Stomach (tissue), 19 donors: ENCODE results near the gene TAF11. TPM values are rescaled to one million over a fixed set of nuclear protein-coding genes. Genes with fewer than 3 reads are reported as not detected.
"Not testable (repeated sequence)": the region's sequence is repeated elsewhere in the genome, so short reads cannot be mapped to it uniquely, and the experiment has no call there.

Experiments
- DNase-seq, 2 donors: peaks; one replicate each; pipeline versions ENCODE4 v3.0.0 to v3.0.0-alpha.2; 2013 to 2019
- H3K27ac ChIP-seq, 5 donors: fragments of 200-600 bp in 4 of 5; sonication (generic) in 4 of 5; one replicate each; pipeline ENCODE4 v1.5.1; 2013 to 2019; ENCODE audit warnings: mild to moderate bottlenecking in 1 of 5, moderate library complexity in 1 of 5
- H3K27me3 ChIP-seq, 3 donors: fragments of 200-600 bp; sonication (generic); one replicate each; pipeline ENCODE4 v1.5.1; 2017 to 2019; ENCODE audit warnings: mixed run types in 1 of 3
- H3K36me3 ChIP-seq, 4 donors: fragments of 200-600 bp; sonication (generic); 1 replicate in 3 of 4; 2 replicates in 1 of 4; pipeline ENCODE4 v1.5.1; 2016 to 2019
- H3K4me1 ChIP-seq, 4 donors: fragments of 200-600 bp; sonication (generic); one replicate each; pipeline ENCODE4 v1.5.1; 2016 to 2019
- H3K4me3 ChIP-seq, 4 donors: fragments of 200-600 bp; sonication (generic) in 3 of 4; one replicate each; pipeline ENCODE4 v1.5.1; 2016 to 2019; ENCODE audit warnings: mild to moderate bottlenecking in 1 of 4
- H3K9me3 ChIP-seq, 4 donors: fragments of 200-600 bp; sonication (generic); one replicate each; pipeline ENCODE4 v1.5.1; 2016 to 2019
- EP300 ChIP-seq: sonication (generic); formaldehyde crosslinking; IDR thresholded peaks from one replicate; pipeline ENCODE4 v1.6.1; 2017; ENCODE audit warnings: antibody characterized with exemption
- POLR2A ChIP-seq, 4 donors: fragments of 450-650 bp; IDR thresholded peaks; one replicate each; pipeline ENCODE4 v1.6.1; 2016; ENCODE audit warnings: antibody characterized with exemption in 4 of 4, control low read depth in 2 of 4, mild to moderate bottlenecking in 1 of 4, moderate library complexity in 1 of 4
- POLR2AphosphoS5 ChIP-seq, 3 donors: sonication (generic); formaldehyde crosslinking; IDR thresholded peaks; one replicate each; pipeline ENCODE4 v1.6.1; 2016; ENCODE audit warnings: antibody characterized with exemption in 3 of 3
- WGBS, 5 donors: extraction: QIAGEN DNeasy Blood & Tissue Kit in 3 of 5; methylation state at CpG; one replicate each; pipeline versions ENCODE4 v1.1.5 to v1.1.7; 2013 to 2018; 5-methylcytosine and 5-hydroxymethylcytosine counted together
- intact Hi-C: fragments of 100-400 bp; cut with DNase I; formaldehyde crosslinking; loops from one replicate; pipeline ENCODE4 v1.15.1; 2023; ENCODE audit warnings: low total_unique reads
- long read RNA-seq, 10 donors: transcript quantifications; one replicate each; lab custom pipeline, GENCODE V29; 2026
- polyA plus RNA-seq, 3 donors: library from polyadenylated mRNA; stranded (reverse); fragments of 200-250 nt; gene quantifications; one replicate each; pipeline ENCODE4 v1.2.3, GENCODE V29; 2013
- total RNA-seq, 5 donors: library from RNA; depleted of rRNA; stranded (reverse); fragments of >200 nt; gene quantifications; one replicate each; pipeline versions ENCODE4 v1.1.0 to v1.2.3, GENCODE V29; 2014 to 2016
- TF ChIP-seq, protein P1 (sequence below), 7 experiments: fragments of 450-650 bp in 4 of 7; fragments of 200-600 bp in 3 of 7; sonication (generic) in 3 of 7; IDR thresholded peaks; one replicate each; pipeline ENCODE4 v1.5.1; 2016 to 2019; ENCODE audit warnings: antibody characterized with exemption in 7 of 7, control low read depth in 2 of 7, mild to moderate bottlenecking in 1 of 7
- donor health status: healthy with polysubstance abuse.
- donor health status: Bipolar disorder and iron deficiency.
- donor health status: healthy.

TAF11 gene, protein sequence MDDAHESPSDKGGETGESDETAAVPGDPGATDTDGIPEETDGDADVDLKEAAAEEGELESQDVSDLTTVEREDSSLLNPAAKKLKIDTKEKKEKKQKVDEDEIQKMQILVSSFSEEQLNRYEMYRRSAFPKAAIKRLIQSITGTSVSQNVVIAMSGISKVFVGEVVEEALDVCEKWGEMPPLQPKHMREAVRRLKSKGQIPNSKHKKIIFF
- total RNA-seq (10 to 100 TPM in 3 of 5 donors, 1 to 10 TPM in 2; 4.9 to 29.9 (median 11.9) TPM), polyA plus RNA-seq (10 to 100 TPM; 26.8 to 40.8 (median 28.1) TPM)
- long read RNA-seq, donor 1, transcript TAF11-201 (5 exons, 1,580 nt), result major isoform, 7 of 7 reads
- long read RNA-seq, donor 1, partial matches to known transcripts, result 0 of 7 reads
- long read RNA-seq, donor 1, other reads (novel, unspliced or antisense), result 0 of 7 reads
- long read RNA-seq, donor 2, transcript TAF11-201 (5 exons, 1,580 nt), result major isoform, 6 of 17 reads
- long read RNA-seq, donor 2, partial matches to known transcripts, result 10 of 17 reads
- long read RNA-seq, donor 2, other reads (novel, unspliced or antisense), result 0 of 17 reads
- long read RNA-seq, donor 3, result 0 reads
- long read RNA-seq, donor 4, result 0 reads
- long read RNA-seq, donor 5, partial matches to known transcripts, result 9 of 14 reads
- long read RNA-seq, donor 5, other reads (novel, unspliced or antisense), result 0 of 14 reads
- long read RNA-seq, donor 6, transcript TAF11-201 (5 exons, 1,580 nt), result major isoform, 8 of 18 reads
- long read RNA-seq, donor 6, partial matches to known transcripts, result 10 of 18 reads
- long read RNA-seq, donor 6, other reads (novel, unspliced or antisense), result 0 of 18 reads
- long read RNA-seq, donor 7, partial matches to known transcripts, result 12 of 16 reads
- long read RNA-seq, donor 7, other reads (novel, unspliced or antisense), result 0 of 16 reads
- long read RNA-seq, donor 8, partial matches to known transcripts, result 0 of 4 reads
- long read RNA-seq, donor 8, other reads (novel, unspliced or antisense), result 0 of 4 reads
- long read RNA-seq, donor 9, transcript TAF11-201 (5 exons, 1,580 nt), result major isoform, 7 of 7 reads
- long read RNA-seq, donor 9, partial matches to known transcripts, result 0 of 7 reads
- long read RNA-seq, donor 9, other reads (novel, unspliced or antisense), result 0 of 7 reads
- long read RNA-seq, donor 10, partial matches to known transcripts, result 0 of 4 reads
- long read RNA-seq, donor 10, other reads (novel, unspliced or antisense), result 0 of 4 reads

DNA sequence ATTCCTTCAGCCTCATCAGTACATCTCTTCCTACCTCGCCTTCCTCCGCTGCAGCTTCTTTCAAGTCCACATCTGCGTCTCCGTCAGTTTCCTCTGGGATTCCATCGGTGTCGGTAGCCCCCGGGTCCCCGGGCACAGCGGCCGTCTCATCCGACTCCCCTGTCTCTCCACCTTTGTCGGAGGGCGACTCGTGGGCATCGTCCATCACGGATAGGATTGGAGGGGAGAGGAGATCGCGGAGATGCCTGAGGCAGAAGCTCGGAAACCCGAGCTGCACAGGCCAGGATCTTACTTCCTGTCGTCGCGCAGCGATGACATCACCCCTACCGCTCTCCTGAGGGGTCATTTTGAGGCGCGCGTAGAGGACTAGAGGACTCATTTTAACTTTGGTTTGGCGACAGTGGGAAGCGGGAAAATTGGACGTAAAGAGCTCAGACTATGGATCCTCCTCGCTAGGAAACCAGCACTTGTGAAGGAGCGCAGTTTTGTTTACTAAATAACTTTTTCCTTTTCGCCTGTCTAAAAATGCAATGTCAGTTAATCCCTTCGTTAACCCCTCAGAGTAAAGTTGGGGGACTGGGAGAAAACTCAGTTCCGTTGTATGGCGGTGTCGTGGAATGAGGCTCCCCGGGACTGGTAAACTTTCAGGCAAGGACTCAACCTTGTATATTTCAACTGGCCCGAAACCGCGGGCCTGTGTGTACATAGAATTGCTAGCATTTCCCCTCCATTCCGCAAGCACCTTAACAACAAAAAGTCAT, at the start of gene TAF11:
Gene TAF11, minus strand, starts transcription at position 290 of the 761 bp plus-strand sequence. Its CDS starts 85 bp downstream, at position 205.
- H3K4me3 ChIP-seq, result peak within 1 kb of the TSS; percentile 90 to 98 (median 91)
- H3K27me3 ChIP-seq, result no peaks in the 10 kb centered on the region
- DNase-seq, result peak; percentile 96 to 98
- no peaks in the 10 kb centered on the region for H3K9me3 ChIP-seq
- peak within 1 kb of the TSS; percentile 92 to 97 (median 93) for H3K27ac ChIP-seq
- peaks cover 0 to 21% (median 13%) of the 10 kb centered on the region in 4 donors for H3K36me3 ChIP-seq
- peaks cover 34 to 58% (median 51%) of the 10 kb centered on the region in 4 donors for H3K4me1 ChIP-seq
- WGBS, 5 donors, result 0 to 1% (median 0%) methylated on average over 41 to 43 of the region's 43 CpGs
- intact Hi-C loops, result no loop called here
- TF ChIP-seq, protein P1, sequence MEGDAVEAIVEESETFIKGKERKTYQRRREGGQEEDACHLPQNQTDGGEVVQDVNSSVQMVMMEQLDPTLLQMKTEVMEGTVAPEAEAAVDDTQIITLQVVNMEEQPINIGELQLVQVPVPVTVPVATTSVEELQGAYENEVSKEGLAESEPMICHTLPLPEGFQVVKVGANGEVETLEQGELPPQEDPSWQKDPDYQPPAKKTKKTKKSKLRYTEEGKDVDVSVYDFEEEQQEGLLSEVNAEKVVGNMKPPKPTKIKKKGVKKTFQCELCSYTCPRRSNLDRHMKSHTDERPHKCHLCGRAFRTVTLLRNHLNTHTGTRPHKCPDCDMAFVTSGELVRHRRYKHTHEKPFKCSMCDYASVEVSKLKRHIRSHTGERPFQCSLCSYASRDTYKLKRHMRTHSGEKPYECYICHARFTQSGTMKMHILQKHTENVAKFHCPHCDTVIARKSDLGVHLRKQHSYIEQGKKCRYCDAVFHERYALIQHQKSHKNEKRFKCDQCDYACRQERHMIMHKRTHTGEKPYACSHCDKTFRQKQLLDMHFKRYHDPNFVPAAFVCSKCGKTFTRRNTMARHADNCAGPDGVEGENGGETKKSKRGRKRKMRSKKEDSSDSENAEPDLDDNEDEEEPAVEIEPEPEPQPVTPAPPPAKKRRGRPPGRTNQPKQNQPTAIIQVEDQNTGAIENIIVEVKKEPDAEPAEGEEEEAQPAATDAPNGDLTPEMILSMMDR (IDR thresholded peaks at IDR 0.05), result no peak
- no peak for TF ChIP-seq EP300
- TF ChIP-seq POLR2AphosphoS5 (IDR thresholded peaks at IDR 0.05), result peak; percentile 94 to 98 (median 95)
- TF ChIP-seq POLR2A (IDR thresholded peaks at IDR 0.05), result peak in 2 of 4 donors; percentile 30 to 74

DNA sequence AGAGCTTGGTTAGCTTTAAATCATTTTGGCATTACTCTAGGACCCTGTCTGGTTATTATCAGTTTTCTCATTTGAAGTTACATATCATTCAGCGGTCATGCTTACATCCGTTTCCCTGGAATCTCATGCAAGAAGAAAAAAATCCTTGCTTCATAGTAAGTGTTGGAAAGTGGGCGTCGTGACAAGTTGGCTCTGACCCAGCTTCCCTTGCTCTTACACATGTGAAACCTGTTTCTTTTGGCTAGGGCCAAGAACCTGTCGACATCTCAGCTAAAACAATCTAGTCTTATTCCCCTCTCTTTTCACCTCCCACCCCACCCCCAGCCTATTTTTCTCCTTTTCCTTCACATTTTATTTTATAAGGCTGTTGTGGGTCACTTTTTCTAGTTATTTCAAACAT, 46.7 kb upstream of the TAF11 start:
- peak; percentile 89 to 94 for DNase-seq
- TF ChIP-seq EP300 (no peak), POLR2AphosphoS5 (IDR thresholded peaks at IDR 0.05) (peak in 1 of 3 donors; percentile 36)
- Histone ChIP-seq H3K27me3 (no peaks in the 10 kb centered on the region), H3K4me3 (no peak overlapping the region), H3K4me1 (peaks cover 15 to 43% (median 23%) of the 10 kb centered on the region in 4 donors), H3K27ac (peak overlapping the region in 1 of 5 donors; percentile 9), H3K36me3 (no peaks in the 10 kb centered on the region), H3K9me3 (no peaks in the 10 kb centered on the region)
- 23 to 40% (median 26%) methylated on average over 5 of the region's 5 CpGs for WGBS, 5 donors
- intact Hi-C loops, result no loop called here

DNA sequence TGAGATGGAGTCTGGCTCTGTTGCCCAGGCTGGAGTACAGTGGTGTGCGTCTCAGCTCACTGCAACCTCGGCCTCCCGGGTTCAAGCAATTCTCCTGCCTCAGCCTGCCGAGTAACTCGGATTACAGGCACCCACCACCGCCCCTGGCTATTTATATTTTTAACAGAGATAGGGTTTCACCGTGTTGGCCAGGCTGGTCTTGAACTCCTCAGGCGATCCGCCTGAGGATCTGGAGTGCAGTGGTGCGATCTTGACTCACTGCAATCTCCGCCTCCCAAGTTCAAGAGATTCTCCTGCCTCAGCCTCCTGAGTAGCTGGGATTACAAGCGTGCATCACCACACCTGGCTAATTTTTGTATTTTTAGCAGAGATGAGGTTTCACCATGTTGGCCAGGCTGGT, 44.4 kb upstream of the TAF11 start:
- H3K27ac ChIP-seq, H3K9me3 ChIP-seq, H3K27me3 ChIP-seq, H3K36me3 ChIP-seq, intact Hi-C loops, H3K4me3 ChIP-seq, DNase-seq: not testable (repeated sequence)
- 96 to 98% (median 97%) methylated on average over 12 of the region's 12 CpGs for WGBS, 5 donors
- peaks cover 27 to 52% (median 39%) of the 10 kb centered on the region in 4 donors for H3K4me1 ChIP-seq

DNA sequence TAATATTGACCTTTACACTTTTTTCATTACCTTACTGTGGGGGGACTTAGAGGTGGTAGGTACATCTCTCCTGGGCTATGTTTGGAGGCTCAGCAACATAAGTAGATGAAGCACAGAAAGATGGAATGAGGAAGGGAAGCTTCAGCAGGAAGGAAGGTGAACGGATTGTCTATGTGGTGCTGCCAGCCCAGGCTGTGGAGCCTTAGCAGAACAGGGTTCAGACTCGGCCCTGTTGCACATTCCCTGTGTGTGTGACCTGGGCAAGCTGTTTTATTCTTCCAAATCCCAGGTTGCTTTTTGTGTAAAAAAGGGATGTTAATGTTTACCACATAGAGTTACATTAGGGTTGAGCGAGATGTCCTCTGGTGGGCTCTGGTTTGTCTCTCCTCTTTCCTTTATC, 42.4 kb upstream of the TAF11 start:
- Histone ChIP-seq H3K4me1 (peaks cover 24 to 49% (median 35%) of the 10 kb centered on the region in 4 donors), H3K4me3 (no peak overlapping the region), H3K9me3 (no peaks in the 10 kb centered on the region), H3K27ac (no peak overlapping the region), H3K36me3 (no peaks in the 10 kb centered on the region), H3K27me3 (no peaks in the 10 kb centered on the region)
- no peak for DNase-seq
- intact Hi-C loops, result no loop called here
- TF ChIP-seq POLR2AphosphoS5 (IDR thresholded peaks at IDR 0.05) (no peak), EP300 (no peak), POLR2A (IDR thresholded peaks at IDR 0.05) (no peak)
- TF ChIP-seq, protein P1 (IDR thresholded peaks at IDR 0.05), result no peak
- 60 to 92% (median 79%) methylated on average over 3 of the region's 3 CpGs for WGBS, 5 donors
